AG08396 (cell line): ENCODE data around the gene PGBD5.
"Not testable (repeated sequence)": the region's sequence is repeated elsewhere in the genome, so short reads cannot be mapped to it uniquely, and the experiment has no call there.

Source experiments
- DNase-seq: peaks from one replicate; pipeline ENCODE4 v3.0.0; 2012; ENCODE audit warnings: low spot score, mixed read lengths

The PGBD5 gene

GRCh38 chr1:230426246-230427093 lies at the start of gene PGBD5:
Gene PGBD5 (minus strand): TSS chr1:230426332. CDS start chr1:230425928, 404 bp downstream.
- peak; percentile 93 for DNase-seq

GRCh38 chr1:230474924-230475323 lies 48.8 kb upstream of the PGBD5 start:
- DNase-seq, result not testable (repeated sequence)

- not testable (repeated sequence) for DNase-seq
Measured at GRCh38 chr1:230470750-230471149, 44.6 kb upstream of the PGBD5 start.

- no peak for DNase-seq
Measured at GRCh38 chr1:230469271-230469670, 43.1 kb upstream of the PGBD5 start.

GRCh38 chr1:230465691-230466090 lies 39.6 kb upstream of the PGBD5 start:
- no peak for DNase-seq

GRCh38 chr1:230464671-230465070 lies 38.5 kb upstream of the PGBD5 start:
- DNase-seq, result no peak

- no peak for DNase-seq
Measured at GRCh38 chr1:230463760-230464159, 37.6 kb upstream of the PGBD5 start.

GRCh38 chr1:230463326-230463725 lies 37.2 kb upstream of the PGBD5 start:
- no peak for DNase-seq

- DNase-seq, result no peak
Measured at GRCh38 chr1:230459465-230459864, 33.3 kb upstream of the PGBD5 start.

GRCh38 chr1:230458509-230458908 lies 32.4 kb upstream of the PGBD5 start:
- DNase-seq, result no peak

- DNase-seq, result no peak
Measured at GRCh38 chr1:230456478-230456877, 30.3 kb upstream of the PGBD5 start.

- DNase-seq, result no peak
Measured at GRCh38 chr1:230455291-230455690, 29.2 kb upstream of the PGBD5 start.

- DNase-seq, result no peak
Measured at GRCh38 chr1:230453377-230453776, 27.2 kb upstream of the PGBD5 start.

GRCh38 chr1:230441183-230442029 lies 15.3 kb upstream of the PGBD5 start:
- no peak for DNase-seq

- no peak for DNase-seq
Measured at GRCh38 chr1:230435108-230435507, 9.0 kb upstream of the PGBD5 start.

GRCh38 chr1:230431527-230431926 lies 5.4 kb upstream of the PGBD5 start:
- DNase-seq, result no peak

- no peak for DNase-seq
Measured at GRCh38 chr1:230430499-230430898, 4.4 kb upstream of the PGBD5 start.

- DNase-seq, result no peak
Measured at GRCh38 chr1:230429067-230429735, 3.1 kb upstream of the PGBD5 start.

GRCh38 chr1:230427981-230428380 lies 1.8 kb upstream of the PGBD5 start:
- no peak for DNase-seq

- no peak for DNase-seq
Measured at GRCh38 chr1:230427094-230427876, 1.2 kb upstream of the PGBD5 start.

- DNase-seq, result peak; percentile 39
Measured at GRCh38 chr1:230425252-230426091, 660 bp downstream of the PGBD5 start.
